K562 (cell line): ENCODE measurements around the gene HLA-DMB. TPM values are rescaled to one million over a fixed set of nuclear protein-coding genes. Genes with fewer than 3 reads are reported as not detected.

Experiments used
- ATAC-seq: fragments of 200-7000 bp; cut with Tn5 transposase; 3 replicates; pipeline ENCODE4 v1.9.1; 2020; ENCODE audit warnings: moderate library complexity
- BruUV-seq: library from RNA; stranded (reverse); fragments of 400-500 nt; replicated peaks from 2 replicates; lab custom pipeline; 2021; lab: Mats Ljungman, UMichigan
- CTCF ChIA-PET: fragments of 300-600 bp; formaldehyde crosslinking; extraction: SDS; loops from one replicate; lab custom pipeline; 2021; ENCODE audit warnings: low intra/inter-chr PET ratio; lab: Yijun Ruan, JAX
- POLR2A ChIA-PET: fragments of 300-600, 350-650 bp; sonication (Branson Sonifier 250); formaldehyde crosslinking; extraction: SDS; loops from one replicate; lab custom pipeline; 2021; ENCODE audit warnings: antibody characterized with exemption, inconsistent platforms; lab: Yijun Ruan, JAX
- DNase-seq, 4 experiments: peaks; one replicate each; pipeline versions ENCODE4 v3.0.0 to v3.0.0-alpha.2; 2011 to 2018; ENCODE audit warnings: low spot score in 3 of 4, mixed read lengths in 3 of 4; ENCODE audit errors: extremely low read depth in 1 of 4
- FAIRE-seq: peaks from 2 replicates; lab custom pipeline; 2011; peaks lifted over from hg19 to GRCh38; lab: Jason Lieb, UNC
- H2AFZ ChIP-seq: 2 replicates; pipeline ENCODE4 v1.6.0; 2011; ENCODE audit warnings: low read depth, low read length, control low read depth, inconsistent platforms
- H3K27ac ChIP-seq: fragments of 200-600 bp; 3 replicates; pipeline ENCODE4 v1.8.0; 2011; ENCODE audit warnings: low read depth, mild to moderate bottlenecking, control low read depth, inconsistent platforms, low read length, moderate library complexity, mixed read lengths; ENCODE audit errors: extremely low read depth
- H3K27me3 ChIP-seq, 2 experiments: fragments of 300-600 bp in 1 of 2; 2 replicates in 1 of 2; 3 replicates in 1 of 2; pipeline versions ENCODE4 v1.6.0 to v1.8.0; 2011; ENCODE audit warnings: inconsistent platforms in 2 of 2, low read length in 2 of 2, mild to moderate bottlenecking in 1 of 2, mixed read lengths in 1 of 2, moderate library complexity in 1 of 2; ENCODE audit not compliant: control insufficient read depth in 2 of 2, insufficient read depth in 2 of 2
- H3K36me3 ChIP-seq: fragments of 300-600 bp; 3 replicates; pipeline ENCODE4 v1.8.0; 2011; ENCODE audit warnings: mild to moderate bottlenecking, low read length, inconsistent platforms; ENCODE audit not compliant: control insufficient read depth, insufficient read depth
- H3K4me1 ChIP-seq, 2 experiments: fragments of 200-600 bp in 1 of 2; replicated peaks in 1 of 2; 2 replicates in 1 of 2; 3 replicates in 1 of 2; pipeline versions ENCODE4 v1.5.1 to v1.8.0; 2011; ENCODE audit warnings: inconsistent platforms in 2 of 2, low read length in 2 of 2, mild to moderate bottlenecking in 1 of 2, mixed read lengths in 1 of 2, moderate library complexity in 1 of 2; ENCODE audit not compliant: control insufficient read depth in 2 of 2, insufficient read depth in 2 of 2
- H3K4me2 ChIP-seq: 2 replicates; pipeline ENCODE4 v1.6.1; 2011; ENCODE audit warnings: low read length, control low read depth, inconsistent platforms, mixed read lengths; ENCODE audit not compliant: insufficient read depth
- H3K4me3 ChIP-seq: fragments of 200-600 bp; sonication (generic), shearing (Covaris generic); 2 replicates; pipeline ENCODE4 v1.5.1; 2016; ENCODE audit warnings: control low read depth, inconsistent platforms
- H3K79me2 ChIP-seq: fragments of 200-600 bp; 3 replicates; pipeline ENCODE4 v1.8.0; 2011; ENCODE audit warnings: low read length, inconsistent platforms; ENCODE audit not compliant: control insufficient read depth, insufficient read depth
- H3K9ac ChIP-seq, 2 experiments: 2 replicates each; pipeline versions ENCODE4 v1.6.0 to v1.6.1; 2011; ENCODE audit warnings: low read depth in 2 of 2, low read length in 2 of 2, control low read depth in 1 of 2, inconsistent platforms in 1 of 2, mild to moderate bottlenecking in 1 of 2, mixed read lengths in 1 of 2; ENCODE audit not compliant: insufficient read depth in 1 of 2
- H3K9me1 ChIP-seq: one replicate; pipeline ENCODE4 v1.6.0; 2011; ENCODE audit warnings: inconsistent platforms, mild to moderate bottlenecking, low read length, moderate library complexity; ENCODE audit not compliant: control insufficient read depth, insufficient read depth
- H3K9me3 ChIP-seq: replicated peaks from 2 replicates; pipeline ENCODE4 v1.5.1; 2011; ENCODE audit warnings: low read depth, low read length, inconsistent platforms; ENCODE audit not compliant: control insufficient read depth, insufficient read depth
- H4K20me1 ChIP-seq: replicated peaks from 2 replicates; pipeline ENCODE4 v1.6.1; 2011; ENCODE audit warnings: low read length, inconsistent platforms, mixed read lengths; ENCODE audit not compliant: control insufficient read depth, insufficient read depth
- CBFB ChIP-seq: sonication (generic); formaldehyde crosslinking; IDR thresholded peaks from 2 replicates; pipeline ENCODE4 v1.4.0; 2020; ENCODE audit warnings: mild to moderate bottlenecking, missing genetic modification reagents
- CEBPZ ChIP-seq: fragments of 150-350 bp; IDR thresholded peaks from 2 replicates; pipeline ENCODE4 v1.6.1; 2014; ENCODE audit warnings: low read depth, mild to moderate bottlenecking, low read length, borderline replicate concordance
- DLX4 ChIP-seq: fragments of 250-450 bp; sonication (Bioruptor Pico); IDR thresholded peaks from 2 replicates; pipeline ENCODE4 v1.6.1; 2021; ENCODE audit warnings: mild to moderate bottlenecking
- FOXO4 ChIP-seq: fragments of 450-650 bp; formaldehyde crosslinking; IDR thresholded peaks from 2 replicates; pipeline ENCODE4 v1.4.0; 2020; ENCODE audit warnings: mild to moderate bottlenecking, moderate library complexity
- IRF9 ChIP-seq: fragments of 450-650 bp; IDR thresholded peaks from 2 replicates; pipeline ENCODE4 v1.6.1; 2016; ENCODE audit warnings: missing biosample characterization, missing genetic modification characterization
- MTA1 ChIP-seq: fragments of 450-650 bp; IDR thresholded peaks from 2 replicates; pipeline ENCODE4 v1.6.1; 2017; ENCODE audit warnings: borderline replicate concordance
- ZNF57 ChIP-seq: fragments of 450-650 bp; formaldehyde crosslinking; IDR thresholded peaks from 2 replicates; pipeline ENCODE4 v1.4.0; 2020; ENCODE audit warnings: mild to moderate bottlenecking, moderate library complexity
- WGBS: fragments of 100-300 bp; shearing (Covaris generic); methylation state at CpG from one replicate; pipeline ENCODE4 v1.1.6; 2016; ENCODE audit warnings: low coverage, mixed read lengths; ENCODE audit not compliant: insufficient coverage; ENCODE audit errors: missing lambda C conversion rate; 5-methylcytosine and 5-hydroxymethylcytosine counted together
- in situ Hi-C: fragments of 300-500 bp; cut with MboI; formaldehyde crosslinking; loops from 4 replicates; pipeline ENCODE4 v1.15.0; 2018; ENCODE audit warnings: inconsistent platforms, mixed read lengths
- intact Hi-C: fragments of 100-400 bp; cut with micrococcal nuclease; formaldehyde crosslinking; loops from 2 replicates; pipeline ENCODE4 v1.14.2; 2022
- polyA plus RNA-seq, 8 experiments: library from polyadenylated mRNA; depleted of rRNA in 4 of 8; stranded (reverse) in 5 of 8; unstranded in 3 of 8; fragments of >200 nt; fragmentation: Nextera tagmentation in 2 of 8; fragmentation: Illumina TruSeq in 1 of 8; extraction: Ambion mirVana in 2 of 8; extraction: Trizol in 1 of 8; gene quantifications; 2 replicates each; pipeline versions ENCODE4 v1.2.1 to v1.2.3, GENCODE V29; 2011 to 2014; ENCODE audit warnings: inconsistent platforms in 1 of 8, missing spikeins in 1 of 8
- total RNA-seq, 7 experiments: library from RNA; depleted of rRNA in 6 of 7; stranded (reverse); fragments of >200 nt in 6 of 7; fragmentation: Illumina TruSeq in 2 of 7; extraction: Trizol in 2 of 7; gene quantifications; 2 replicates each; pipeline versions ENCODE4 v1.2.1 to v1.2.3, GENCODE V29; 2011 to 2021; ENCODE audit warnings: low replicate concordance in 1 of 7

HLA-DMB gene
- total and polyA plus RNA-seq, 9 of the 15 experiments (the other 6 are each of a cell fraction or from before 2014, with no cell fraction given): 0.38 TPM; not detected in 8

DNA sequence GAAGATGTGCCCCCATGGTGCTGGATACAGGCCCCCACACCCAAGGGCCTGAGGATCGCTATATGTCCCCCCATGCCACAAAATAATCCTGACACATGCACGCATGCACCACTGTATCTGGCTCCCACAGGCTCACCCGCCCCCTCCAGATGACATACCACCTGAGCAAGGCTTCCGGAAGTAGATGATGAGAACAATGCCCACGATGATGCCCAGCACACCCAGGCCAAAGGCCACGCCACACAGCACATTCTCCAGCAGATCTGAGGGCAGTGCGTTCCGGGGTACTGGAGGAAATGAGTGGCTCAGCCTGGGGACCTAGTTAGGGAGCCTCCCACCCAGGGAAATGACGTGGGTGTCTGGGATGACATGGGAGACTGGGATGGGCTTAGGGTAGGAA is 8.3 kb upstream of the HLA-DMB start:
- Histone ChIP-seq H3K79me2 (no peaks in the 10 kb centered on the region), H3K4me2 (no peak overlapping the region), H2AFZ (no peak overlapping the region), H4K20me1 (no peaks in the 10 kb centered on the region), H3K4me3 (no peak overlapping the region), H3K9me1 (no peaks in the 10 kb centered on the region), H3K27ac (no peak overlapping the region), H3K27me3 (peaks cover 2 to 24% of the 10 kb centered on the region in 2 experiments; a peak in 3 of 5 replicates), H3K9ac (no peak overlapping the region), H3K9me3 (no peaks in the 10 kb centered on the region), H3K4me1 (no peaks in the 10 kb centered on the region; a peak in 1 of 5 replicates), H3K36me3 (no peaks in the 10 kb centered on the region)
- in situ Hi-C loops: no loop called here
- FAIRE-seq (no peak), ATAC-seq (no peak), DNase-seq (peak in 1 of 4 experiments; percentile 7)
- no TSS peak for BruUV-seq
- 5% methylated on average over 9 of the region's 9 CpGs for WGBS
- CTCF ChIA-PET: no interaction called here
- POLR2A ChIA-PET: interaction anchor here (13.5 kb wide), 1 partner anchor 22 kb away, joined by 309 read pairs; the partner anchor contains the start of gene BRD2
- intact Hi-C loops: loop anchor here (5.0 kb wide), 1 partner anchor 62 kb away; no protein-coding TSS in a partner anchor
- TF ChIP-seq FOXO4 (CRISPR knock-in tag): no peak
- TF ChIP-seq MTA1: no peak
- no peak for TF ChIP-seq ZNF57 (CRISPR knock-in tag)
- no peak for TF ChIP-seq DLX4 (CRISPR knock-in tag)
- no peak for TF ChIP-seq CEBPZ
- TF ChIP-seq CBFB (CRISPR knock-in tag): no peak
- TF ChIP-seq IRF9 (tag): no peak
